SK-N-SH treated with all-trans-retinoic acid at 6 μM for 48 hours (cell line): ENCODE data around the gene STAC2.

Source experiments
- BACH2 ChIP-seq: fragments of 250-450 bp; sonication (Bioruptor Pico); IDR thresholded peaks from 2 replicates; pipeline ENCODE4 v1.9.0; 2021; ENCODE audit warnings: mild to moderate bottlenecking, borderline replicate concordance
- CSDC2 ChIP-seq: fragments of 250-450 bp; sonication (Bioruptor Pico); IDR thresholded peaks from 2 replicates; pipeline ENCODE4 v1.5.0; 2020; ENCODE audit warnings: mild to moderate bottlenecking, moderate library complexity
- OSR1 ChIP-seq: fragments of 250-450 bp; sonication (Bioruptor Pico); IDR thresholded peaks from 2 replicates; pipeline ENCODE4 v1.8.0; 2022; ENCODE audit warnings: moderate library complexity, mild to moderate bottlenecking, inconsistent platforms
- TF ChIP-seq, protein P1 (sequence below): fragments of 250-450 bp; sonication (Bioruptor Pico); IDR thresholded peaks from 2 replicates; pipeline ENCODE4 v1.5.0; 2020; ENCODE audit warnings: mild to moderate bottlenecking, moderate library complexity
- TF ChIP-seq, protein P2 (sequence below): fragments of 250-450 bp; sonication (Bioruptor Pico); IDR thresholded peaks from 2 replicates; pipeline ENCODE4 v1.5.1; 2021; ENCODE audit warnings: mild to moderate bottlenecking, moderate library complexity

DNA sequence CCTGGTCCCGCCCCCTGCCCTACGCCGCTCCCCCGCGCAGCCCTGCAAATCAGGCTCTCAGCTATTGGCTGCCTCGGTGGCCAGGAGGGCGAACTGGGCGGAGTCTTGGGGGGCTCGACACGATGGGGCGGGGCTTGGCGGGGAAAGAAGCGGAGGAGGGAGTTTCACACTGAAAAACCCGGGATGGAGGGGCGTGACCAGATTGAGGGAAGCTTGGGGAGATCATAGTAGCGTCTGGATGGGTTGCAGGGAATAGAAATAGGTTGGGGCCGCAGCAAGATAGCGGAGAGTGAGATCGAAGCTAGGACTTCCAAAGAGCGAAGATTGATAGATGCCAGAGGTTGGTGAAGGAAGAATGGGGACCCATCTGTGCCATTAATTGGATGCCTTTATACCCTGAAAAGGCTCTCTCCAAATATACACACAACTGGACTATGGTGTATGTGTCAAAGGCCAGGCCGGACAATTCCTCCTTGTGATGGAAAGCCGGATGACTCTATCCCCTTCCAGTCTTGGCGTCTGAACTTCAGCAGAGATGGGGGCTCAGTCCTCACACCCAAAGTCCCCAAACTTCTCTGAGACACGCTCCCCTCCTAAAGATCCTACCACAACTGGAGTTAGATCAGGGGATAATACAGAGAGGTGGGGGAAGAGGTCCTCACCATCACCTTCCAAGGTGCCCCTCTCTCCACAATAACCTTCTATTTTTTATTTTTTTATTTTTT lies 376 bp upstream of the STAC2 start:
- TF ChIP-seq, protein P1, sequence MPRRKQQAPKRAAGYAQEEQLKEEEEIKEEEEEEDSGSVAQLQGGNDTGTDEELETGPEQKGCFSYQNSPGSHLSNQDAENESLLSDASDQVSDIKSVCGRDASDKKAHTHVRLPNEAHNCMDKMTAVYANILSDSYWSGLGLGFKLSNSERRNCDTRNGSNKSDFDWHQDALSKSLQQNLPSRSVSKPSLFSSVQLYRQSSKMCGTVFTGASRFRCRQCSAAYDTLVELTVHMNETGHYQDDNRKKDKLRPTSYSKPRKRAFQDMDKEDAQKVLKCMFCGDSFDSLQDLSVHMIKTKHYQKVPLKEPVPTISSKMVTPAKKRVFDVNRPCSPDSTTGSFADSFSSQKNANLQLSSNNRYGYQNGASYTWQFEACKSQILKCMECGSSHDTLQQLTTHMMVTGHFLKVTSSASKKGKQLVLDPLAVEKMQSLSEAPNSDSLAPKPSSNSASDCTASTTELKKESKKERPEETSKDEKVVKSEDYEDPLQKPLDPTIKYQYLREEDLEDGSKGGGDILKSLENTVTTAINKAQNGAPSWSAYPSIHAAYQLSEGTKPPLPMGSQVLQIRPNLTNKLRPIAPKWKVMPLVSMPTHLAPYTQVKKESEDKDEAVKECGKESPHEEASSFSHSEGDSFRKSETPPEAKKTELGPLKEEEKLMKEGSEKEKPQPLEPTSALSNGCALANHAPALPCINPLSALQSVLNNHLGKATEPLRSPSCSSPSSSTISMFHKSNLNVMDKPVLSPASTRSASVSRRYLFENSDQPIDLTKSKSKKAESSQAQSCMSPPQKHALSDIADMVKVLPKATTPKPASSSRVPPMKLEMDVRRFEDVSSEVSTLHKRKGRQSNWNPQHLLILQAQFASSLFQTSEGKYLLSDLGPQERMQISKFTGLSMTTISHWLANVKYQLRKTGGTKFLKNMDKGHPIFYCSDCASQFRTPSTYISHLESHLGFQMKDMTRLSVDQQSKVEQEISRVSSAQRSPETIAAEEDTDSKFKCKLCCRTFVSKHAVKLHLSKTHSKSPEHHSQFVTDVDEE (CRISPR knock-in tag): no peak
- no peak for TF ChIP-seq OSR1
- no peak for TF ChIP-seq CSDC2 (CRISPR knock-in tag)
- TF ChIP-seq, protein P2, sequence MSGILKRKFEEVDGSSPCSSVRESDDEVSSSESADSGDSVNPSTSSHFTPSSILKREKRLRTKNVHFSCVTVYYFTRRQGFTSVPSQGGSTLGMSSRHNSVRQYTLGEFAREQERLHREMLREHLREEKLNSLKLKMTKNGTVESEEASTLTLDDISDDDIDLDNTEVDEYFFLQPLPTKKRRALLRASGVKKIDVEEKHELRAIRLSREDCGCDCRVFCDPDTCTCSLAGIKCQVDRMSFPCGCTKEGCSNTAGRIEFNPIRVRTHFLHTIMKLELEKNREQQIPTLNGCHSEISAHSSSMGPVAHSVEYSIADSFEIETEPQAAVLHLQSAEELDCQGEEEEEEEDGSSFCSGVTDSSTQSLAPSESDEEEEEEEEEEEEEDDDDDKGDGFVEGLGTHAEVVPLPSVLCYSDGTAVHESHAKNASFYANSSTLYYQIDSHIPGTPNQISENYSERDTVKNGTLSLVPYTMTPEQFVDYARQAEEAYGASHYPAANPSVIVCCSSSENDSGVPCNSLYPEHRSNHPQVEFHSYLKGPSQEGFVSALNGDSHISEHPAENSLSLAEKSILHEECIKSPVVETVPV (CRISPR knock-in tag): no peak
- TF ChIP-seq BACH2 (CRISPR knock-in tag): no peak
